ENCODE data around the gene CREB5.

DNA sequence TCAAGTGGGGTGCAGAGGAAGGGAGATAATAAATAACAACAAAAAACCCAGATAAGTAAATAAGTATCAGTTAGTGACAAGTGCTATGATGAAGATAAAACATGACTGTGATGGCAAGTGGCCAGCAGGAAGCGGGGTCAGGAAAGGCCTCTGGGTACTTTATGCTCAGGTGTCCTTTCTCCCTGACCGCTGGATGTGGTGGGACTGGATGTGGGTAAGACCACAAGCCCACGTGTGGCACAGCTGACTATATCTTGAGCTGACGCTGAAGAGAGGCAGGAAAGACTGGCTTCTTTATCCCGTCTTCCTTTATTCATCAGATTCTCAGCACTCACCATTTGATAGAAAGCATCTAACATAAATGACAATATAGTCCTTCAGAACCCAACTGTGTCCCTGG lies 87.8 kb downstream of the CREB5 start:
- no peak for TF ChIP-seq NRF1 (IDR thresholded peaks at IDR 0.05; ENCODE audit: low read depth, low read length)
- TF ChIP-seq PHF8 (conservative IDR thresholded peaks at IDR 0.05; ENCODE audit: low read depth, low read length), result no peak
- no peak for TF ChIP-seq RFX5 (IDR thresholded peaks at IDR 0.05; ENCODE audit: borderline replicate concordance, low read depth, low read length)
